Muscle layer of duodenum (tissue), 2 donors: Measurements from ENCODE around the gene PLA2G4D.

Experiments
- H3K27ac ChIP-seq: one replicate; pipeline ENCODE4 v1.7.0; 2013; ENCODE audit warnings: mild to moderate bottlenecking, low read length
- H3K27me3 ChIP-seq: one replicate; pipeline ENCODE4 v1.7.0; 2013; ENCODE audit warnings: low read depth, mild to moderate bottlenecking, control low read depth, low read length
- H3K36me3 ChIP-seq, 2 donors: one replicate each; pipeline ENCODE4 v1.7.0; 2013; ENCODE audit warnings: low read length in 2 of 2, control low read depth in 1 of 2, mild to moderate bottlenecking in 1 of 2; ENCODE audit not compliant: insufficient read depth in 2 of 2, control insufficient read depth in 1 of 2
- H3K4me1 ChIP-seq, 2 donors: one replicate each; pipeline ENCODE4 v1.7.0; 2013; ENCODE audit warnings: low read length in 2 of 2, mild to moderate bottlenecking in 2 of 2, control low read depth in 1 of 2, moderate library complexity in 1 of 2; ENCODE audit not compliant: insufficient read depth in 2 of 2, control insufficient read depth in 1 of 2
- H3K4me3 ChIP-seq, 2 donors: one replicate each; pipeline ENCODE4 v1.7.0; 2013; ENCODE audit warnings: low read length in 2 of 2, low read depth in 1 of 2, mild to moderate bottlenecking in 1 of 2
- H3K9me3 ChIP-seq, 2 donors: one replicate each; pipeline ENCODE4 v1.7.0; 2013; ENCODE audit warnings: low read length in 2 of 2, control low read depth in 1 of 2, mild to moderate bottlenecking in 1 of 2; ENCODE audit not compliant: control insufficient read depth in 1 of 2
- donor health status: healthy.

The PLA2G4D gene

DNA sequence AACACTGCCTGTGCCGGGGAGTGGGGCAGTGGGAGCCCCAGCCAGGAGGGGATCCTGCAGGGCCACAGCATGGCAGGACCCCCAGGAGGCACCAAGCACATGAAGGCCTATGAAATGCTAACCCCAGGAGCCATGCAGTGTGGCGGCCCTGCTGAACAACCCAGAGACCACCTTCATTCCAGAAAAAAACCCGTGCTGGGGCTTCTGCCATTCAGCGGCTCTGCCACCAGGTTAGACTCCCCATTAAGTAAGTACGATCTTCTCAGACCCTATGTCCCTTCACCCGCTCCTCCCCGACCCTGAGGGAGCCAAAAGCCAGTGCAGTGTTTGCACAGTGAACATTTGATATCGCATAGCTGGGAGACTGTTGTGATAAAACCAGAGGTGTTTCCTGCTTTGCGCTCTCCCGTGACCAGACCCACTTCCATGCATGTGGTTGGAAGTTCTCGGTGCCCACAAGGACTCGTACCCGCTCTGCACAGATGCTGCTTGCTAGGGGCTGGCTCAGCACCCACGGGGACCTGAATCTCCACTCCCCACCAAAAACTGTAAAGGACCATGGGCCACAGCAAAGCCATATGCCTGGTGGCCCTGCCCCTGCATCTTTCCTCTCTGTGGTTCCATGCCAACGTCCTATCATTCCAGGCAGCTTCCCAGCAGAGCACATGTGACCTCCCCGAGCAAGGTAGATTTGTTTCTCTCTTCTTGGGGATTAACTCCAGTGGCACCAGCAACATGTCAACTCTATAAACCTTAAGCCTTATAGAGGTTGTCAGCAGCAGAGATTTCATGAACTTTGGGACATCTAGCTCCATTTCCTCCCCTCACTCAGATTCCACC lies 5.3 kb downstream of the PLA2G4D start:
- H3K27ac ChIP-seq = no peak overlapping the region
- H3K27me3 ChIP-seq = no peaks in the 10 kb centered on the region
- H3K4me3 ChIP-seq = no peak overlapping the region
- H3K9me3 ChIP-seq = no peaks in the 10 kb centered on the region
- H3K36me3 ChIP-seq = no peaks in the 10 kb centered on the region
- H3K4me1 ChIP-seq = no peaks in the 10 kb centered on the region

DNA sequence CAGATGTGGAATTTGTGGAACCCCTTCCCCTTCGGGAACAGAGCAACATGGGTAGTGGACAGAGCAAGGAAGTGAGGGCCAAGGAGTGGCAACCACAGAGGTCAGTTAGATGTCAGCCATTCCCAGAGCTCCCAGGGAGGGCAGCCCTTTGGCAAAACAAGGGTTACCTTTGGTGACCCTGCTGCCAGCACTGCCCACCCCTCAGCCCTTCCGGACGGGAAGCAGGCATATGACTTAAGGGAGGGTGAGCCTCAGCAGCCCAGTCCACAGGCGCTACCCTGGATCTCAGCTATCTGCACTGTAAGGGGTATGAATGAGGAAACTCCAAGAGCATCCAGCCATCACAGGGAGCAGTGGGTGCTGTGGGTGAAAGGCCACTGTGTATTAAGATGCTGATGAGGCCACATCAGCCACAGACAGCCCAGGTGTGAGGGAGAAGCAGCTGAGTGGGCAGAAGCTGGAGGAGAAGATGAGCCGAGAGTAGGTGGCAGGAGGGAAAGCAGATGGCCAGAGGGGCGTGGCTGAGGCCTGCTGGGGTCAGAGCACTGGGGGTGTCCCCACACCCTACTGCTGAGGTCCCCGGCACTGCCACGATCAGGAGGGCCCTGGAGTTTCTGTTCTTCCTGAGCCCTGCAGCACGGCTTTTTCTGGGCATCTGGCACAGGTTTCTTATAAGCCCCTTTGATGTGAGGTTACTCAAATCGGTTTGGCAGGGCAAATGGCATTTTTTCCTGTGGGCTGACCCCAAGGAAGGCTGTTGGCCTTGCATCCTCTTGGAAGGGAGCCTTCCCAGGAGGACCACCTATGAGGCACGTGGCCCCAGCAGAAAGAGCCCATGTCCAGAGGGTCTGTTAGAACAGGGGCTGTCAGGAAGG lies 6.2 kb downstream of the PLA2G4D start:
- Histone ChIP-seq H3K27me3 (no peaks in the 10 kb centered on the region), H3K4me3 (no peak overlapping the region), H3K36me3 (no peaks in the 10 kb centered on the region), H3K9me3 (no peaks in the 10 kb centered on the region), H3K27ac (no peak overlapping the region), H3K4me1 (no peaks in the 10 kb centered on the region)

DNA sequence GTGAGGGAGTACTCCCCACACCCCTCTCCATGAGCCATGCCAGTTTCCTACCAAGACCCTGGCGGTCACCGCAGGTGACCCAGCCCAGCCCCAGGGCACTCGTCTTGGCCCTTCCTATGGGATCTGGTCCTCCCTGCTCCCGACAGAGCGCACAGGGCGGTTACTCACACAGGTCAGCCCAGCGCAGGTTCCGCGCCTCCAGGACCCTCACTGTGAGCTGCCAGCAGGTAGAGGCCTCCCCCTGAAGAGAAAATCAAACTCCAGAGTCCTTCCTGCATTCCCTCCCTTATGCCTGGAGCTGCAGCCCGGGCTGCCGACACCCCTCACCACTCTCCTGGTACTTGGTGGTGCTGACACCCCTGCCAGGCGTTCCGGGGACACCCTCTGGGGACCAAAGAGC lies 6.9 kb downstream of the PLA2G4D start:
- no peak overlapping the region for H3K27ac ChIP-seq
- H3K4me3 ChIP-seq = no peak overlapping the region
- no peaks in the 10 kb centered on the region for H3K36me3 ChIP-seq
- no peaks in the 10 kb centered on the region for H3K9me3 ChIP-seq
- no peaks in the 10 kb centered on the region for H3K4me1 ChIP-seq
- H3K27me3 ChIP-seq = no peaks in the 10 kb centered on the region

DNA sequence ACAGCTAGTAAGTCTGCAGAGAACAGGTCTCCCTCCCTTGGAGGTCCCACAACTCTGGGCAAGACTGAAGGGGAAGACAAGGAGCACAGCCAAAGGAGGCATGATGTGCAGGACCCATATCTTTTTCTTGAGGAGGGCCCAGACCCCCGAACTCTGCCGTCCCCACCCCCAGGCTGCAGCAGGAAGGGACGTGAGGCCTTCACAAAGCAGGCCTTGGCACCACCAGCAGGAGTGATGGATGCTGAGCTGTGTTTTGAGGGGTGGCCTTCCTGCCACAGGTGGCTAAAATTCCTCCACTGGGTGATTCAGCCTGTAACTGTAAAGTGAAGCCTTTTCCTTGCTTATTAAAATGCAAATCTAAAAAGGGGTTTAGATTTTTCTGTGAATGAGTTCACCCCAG lies 8.6 kb downstream of the PLA2G4D start:
- no peaks in the 10 kb centered on the region for H3K27me3 ChIP-seq
- no peak overlapping the region for H3K27ac ChIP-seq
- H3K4me3 ChIP-seq = no peak overlapping the region
- H3K36me3 ChIP-seq = no peaks in the 10 kb centered on the region
- H3K9me3 ChIP-seq = no peaks in the 10 kb centered on the region
- no peaks in the 10 kb centered on the region for H3K4me1 ChIP-seq

DNA sequence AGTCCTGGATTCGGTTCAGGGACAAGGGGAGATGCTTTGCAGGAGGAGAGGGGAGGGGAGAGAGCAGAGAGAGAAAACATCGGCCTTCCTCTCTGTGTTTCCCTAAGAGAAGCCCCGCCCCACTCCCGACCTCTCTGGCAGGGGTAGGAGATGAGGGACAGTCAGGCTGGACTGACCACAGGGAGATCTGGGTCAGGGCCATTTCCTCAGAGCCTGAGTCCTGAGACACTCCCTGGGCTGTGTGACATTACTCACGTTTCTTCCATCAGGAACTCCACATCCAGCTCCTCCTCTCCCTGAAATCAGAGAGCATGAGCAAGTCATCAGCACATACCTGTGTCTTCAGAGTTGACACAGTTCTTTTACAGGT lies 9.1 kb downstream of the PLA2G4D start:
- Histone ChIP-seq H3K4me3 (no peak overlapping the region), H3K27me3 (no peaks in the 10 kb centered on the region), H3K4me1 (no peaks in the 10 kb centered on the region), H3K27ac (no peak overlapping the region), H3K9me3 (no peaks in the 10 kb centered on the region), H3K36me3 (no peaks in the 10 kb centered on the region)

DNA sequence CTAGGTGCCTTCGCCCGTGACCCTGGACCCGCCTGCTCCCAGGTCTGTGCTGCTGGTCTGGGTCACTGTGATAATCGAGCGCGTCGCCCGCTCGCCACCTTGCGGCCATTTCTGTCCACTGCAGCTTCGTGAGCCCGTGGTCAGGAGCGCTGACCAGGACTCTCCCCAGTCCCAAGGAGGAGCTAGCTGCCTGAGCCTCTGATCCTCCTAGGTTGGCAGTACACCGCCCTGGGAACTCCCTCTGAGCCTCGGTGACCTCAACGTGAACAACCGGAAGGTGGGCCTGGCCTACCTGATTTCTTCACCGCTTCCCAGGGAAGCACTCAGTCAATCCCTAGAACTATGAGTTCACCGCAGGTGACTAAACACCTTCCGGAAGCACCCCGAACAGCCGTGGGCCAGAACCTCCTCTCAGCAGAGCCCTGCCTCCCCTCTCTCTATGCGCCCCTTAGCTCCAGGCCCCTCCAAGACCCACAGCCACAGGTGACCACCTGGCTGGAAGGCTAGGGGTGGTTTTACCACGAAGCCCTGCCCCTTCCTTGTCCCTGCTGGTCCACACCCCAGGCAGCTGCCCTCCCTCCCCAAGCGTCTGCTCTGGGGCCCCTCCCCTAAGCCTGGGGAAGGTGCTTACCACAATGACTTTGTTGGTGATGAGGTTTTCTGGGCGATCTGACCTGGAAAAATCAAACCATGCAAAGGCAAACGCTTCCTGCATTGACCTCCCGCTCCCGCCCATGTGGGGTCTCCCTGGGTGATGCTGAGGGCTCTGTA lies 9.7 kb downstream of the PLA2G4D start:
- H3K9me3 ChIP-seq = no peaks in the 10 kb centered on the region
- no peak overlapping the region for H3K4me3 ChIP-seq
- no peaks in the 10 kb centered on the region for H3K27me3 ChIP-seq
- no peak overlapping the region for H3K27ac ChIP-seq
- no peaks in the 10 kb centered on the region for H3K4me1 ChIP-seq
- H3K36me3 ChIP-seq = no peaks in the 10 kb centered on the region

DNA sequence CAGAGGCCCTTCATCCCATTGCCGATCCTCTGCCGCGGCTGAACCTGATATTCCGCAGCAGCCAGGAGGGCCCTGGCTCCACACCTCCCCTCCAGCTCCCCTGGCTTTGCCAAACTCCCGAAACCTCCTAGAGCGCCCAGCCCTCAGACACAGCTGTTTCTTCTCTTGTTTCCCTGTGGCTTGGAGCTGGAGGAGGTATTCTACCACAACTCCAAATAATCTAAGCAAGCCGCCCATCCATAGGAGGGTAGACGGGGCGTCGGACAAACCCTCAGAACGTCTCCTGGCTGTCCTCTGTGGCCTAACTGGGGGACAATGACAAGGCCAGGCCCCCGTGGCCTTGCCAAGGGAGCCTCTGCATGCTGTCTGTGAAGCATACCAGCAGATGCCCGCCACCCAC lies 10.4 kb downstream of the PLA2G4D start:
- no peak overlapping the region for H3K4me3 ChIP-seq
- H3K9me3 ChIP-seq = no peaks in the 10 kb centered on the region
- H3K27ac ChIP-seq = no peak overlapping the region
- H3K27me3 ChIP-seq = no peaks in the 10 kb centered on the region
- no peaks in the 10 kb centered on the region for H3K4me1 ChIP-seq
- no peaks in the 10 kb centered on the region for H3K36me3 ChIP-seq

DNA sequence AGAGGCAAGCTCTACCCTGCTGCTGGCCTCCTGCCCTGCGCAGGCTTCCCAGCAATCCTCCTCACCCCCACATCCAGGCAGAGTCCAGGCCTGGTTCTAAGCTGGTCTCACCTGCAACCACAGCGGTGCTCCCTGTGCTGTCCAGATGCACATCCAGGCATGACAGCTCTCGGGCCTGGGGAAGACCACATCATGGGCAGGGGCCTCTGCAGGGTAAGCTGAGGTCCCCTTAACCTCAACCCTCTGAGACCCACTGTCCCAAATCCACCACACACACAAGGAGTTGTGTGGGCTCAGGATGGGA lies 10.8 kb downstream of the PLA2G4D start:
- no peaks in the 10 kb centered on the region for H3K4me1 ChIP-seq
- no peaks in the 10 kb centered on the region for H3K27me3 ChIP-seq
- H3K27ac ChIP-seq = no peak overlapping the region
- H3K36me3 ChIP-seq = no peaks in the 10 kb centered on the region
- no peak overlapping the region for H3K4me3 ChIP-seq
- no peaks in the 10 kb centered on the region for H3K9me3 ChIP-seq

DNA sequence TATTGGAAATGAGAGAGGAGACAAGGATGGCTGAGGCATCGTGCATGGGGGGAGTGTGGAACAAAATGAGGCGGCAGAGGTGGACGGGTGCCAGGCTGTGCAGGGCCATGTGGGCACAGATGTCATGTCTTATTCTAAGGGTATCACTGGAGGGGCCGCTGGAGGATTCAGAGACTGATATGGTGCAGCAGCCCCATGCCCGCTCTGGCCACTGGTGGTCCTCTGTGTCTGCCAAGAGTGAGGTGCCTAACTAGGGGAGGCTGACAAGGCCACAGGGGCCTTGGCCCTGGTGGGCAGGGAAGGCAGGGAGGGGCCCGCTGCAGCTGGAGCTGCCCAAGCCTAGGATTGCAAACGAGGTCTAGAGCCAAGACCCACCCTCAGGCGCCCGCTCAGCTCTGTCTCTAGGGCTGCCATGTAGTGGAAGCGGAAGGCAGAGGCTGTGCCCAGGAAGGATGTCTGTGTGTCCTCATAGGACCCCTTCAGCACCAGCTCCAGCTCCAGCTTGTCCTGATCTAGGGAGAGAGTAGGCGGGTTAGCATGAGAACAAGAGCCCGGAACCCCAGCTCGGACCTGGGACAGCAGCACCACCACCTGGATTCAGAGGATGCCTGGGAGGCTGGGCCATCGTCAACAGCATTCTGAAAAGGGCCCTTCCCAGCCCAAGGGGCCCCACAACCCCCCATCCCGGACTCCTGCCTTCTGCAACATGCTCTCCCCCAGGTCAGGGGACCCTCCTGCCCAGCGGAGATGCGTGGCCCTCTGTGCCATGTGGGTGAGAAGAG lies 11.3 kb downstream of the PLA2G4D start:
- Histone ChIP-seq H3K4me3 (no peak overlapping the region), H3K27me3 (no peaks in the 10 kb centered on the region), H3K4me1 (no peaks in the 10 kb centered on the region), H3K36me3 (no peaks in the 10 kb centered on the region), H3K9me3 (no peaks in the 10 kb centered on the region), H3K27ac (no peak overlapping the region)

DNA sequence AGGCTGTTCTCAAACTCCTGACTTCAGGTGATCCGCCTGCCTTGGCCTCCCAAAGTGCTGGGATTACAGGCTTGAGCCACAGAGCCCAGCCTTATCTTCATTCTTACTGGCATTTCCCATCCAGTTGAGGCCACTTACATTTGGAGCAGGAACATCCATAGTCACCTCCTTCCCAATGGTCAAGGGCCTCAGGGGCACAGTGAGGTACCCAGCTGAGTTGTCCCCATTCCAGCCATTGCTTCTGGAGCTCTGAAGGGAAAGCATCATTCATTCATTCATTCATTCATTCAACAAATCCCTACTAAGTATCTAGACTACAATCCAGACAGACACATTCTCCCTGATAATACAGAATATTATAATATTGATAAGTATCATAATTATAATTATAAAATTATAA lies 12.2 kb downstream of the PLA2G4D start:
- H3K4me1 ChIP-seq = no peaks in the 10 kb centered on the region
- H3K27me3 ChIP-seq = no peaks in the 10 kb centered on the region
- H3K36me3 ChIP-seq = no peaks in the 10 kb centered on the region
- no peaks in the 10 kb centered on the region for H3K9me3 ChIP-seq
- H3K27ac ChIP-seq = no peak overlapping the region
- H3K4me3 ChIP-seq = no peak overlapping the region
